ENCODE results near the gene KREMEN2.

KREMEN2 gene

GRCh38 chr16:3000540-3000939, 36.5 kb downstream of the KREMEN2 start:
- Histone ChIP-seq H3K36me3 (ENCODE audit: control insufficient read depth in 2 of 2, insufficient read depth in 2 of 2, low read length in 2 of 2) (no peaks in the 10 kb centered on the region), H3K9me3 (ENCODE audit: control insufficient read depth in 2 of 2, low read length in 2 of 2) (no peaks in the 10 kb centered on the region), H3K27me3 (ENCODE audit: control insufficient read depth in 2 of 2, insufficient read depth in 2 of 2, low read length in 2 of 2) (no peaks in the 10 kb centered on the region), H3K9ac (ENCODE audit: low read depth in 1 of 2, low read length in 2 of 2) (no peak overlapping the region), H3K4me1 (ENCODE audit: control insufficient read depth in 2 of 2, insufficient read depth in 2 of 2, low read length in 2 of 2) (peaks cover 3% of the 10 kb centered on the region in 2 donors), H3K4me3 (ENCODE audit: low read length in 2 of 2) (no peak overlapping the region), H3K27ac (ENCODE audit: low read depth in 2 of 2, low read length in 2 of 2) (no peak overlapping the region)

- Histone ChIP-seq H3K36me3 (ENCODE audit: control insufficient read depth in 2 of 2, insufficient read depth in 2 of 2, low read length in 2 of 2) (no peaks in the 10 kb centered on the region), H3K27me3 (ENCODE audit: control insufficient read depth in 2 of 2, insufficient read depth in 2 of 2, low read length in 2 of 2) (no peaks in the 10 kb centered on the region)
Observed at GRCh38 chr16:3001316-3001715, 37.2 kb downstream of the KREMEN2 start.

GRCh38 chr16:3003582-3004270, 39.7 kb downstream of the KREMEN2 start:
- H3K27me3 ChIP-seq (ENCODE audit: control insufficient read depth in 2 of 2, insufficient read depth in 2 of 2, low read length in 2 of 2), result peaks cover 0 to 6% of the 10 kb centered on the region in 2 donors
- no peak overlapping the region for H3K27ac ChIP-seq (ENCODE audit: low read depth in 2 of 2, low read length in 2 of 2)
- H3K36me3 ChIP-seq (ENCODE audit: control insufficient read depth in 2 of 2, insufficient read depth in 2 of 2, low read length in 2 of 2), result no peaks in the 10 kb centered on the region
- no peaks in the 10 kb centered on the region for H3K9me3 ChIP-seq (ENCODE audit: control insufficient read depth in 2 of 2, low read length in 2 of 2)
- peaks cover 26 to 33% of the 10 kb centered on the region in 2 donors for H3K4me1 ChIP-seq (ENCODE audit: control insufficient read depth in 2 of 2, insufficient read depth in 2 of 2, low read length in 2 of 2)
- H3K4me3 ChIP-seq (ENCODE audit: low read length in 2 of 2), result peak overlapping the region in 1 of 2 donors; percentile 48
- H3K9ac ChIP-seq (ENCODE audit: low read depth in 1 of 2, low read length in 2 of 2), result no peak overlapping the region

More at GRCh38 chr16:3001316-3001715, 37.2 kb downstream of the KREMEN2 start:
- H3K9me3 ChIP-seq (ENCODE audit: control insufficient read depth in 2 of 2, low read length in 2 of 2), result no peaks in the 10 kb centered on the region
- H3K4me1 ChIP-seq (ENCODE audit: control insufficient read depth in 2 of 2, insufficient read depth in 2 of 2, low read length in 2 of 2), result peaks cover 7 to 9% of the 10 kb centered on the region in 2 donors
- H3K27ac ChIP-seq (ENCODE audit: low read depth in 2 of 2, low read length in 2 of 2), result no peak overlapping the region
- H3K9ac ChIP-seq (ENCODE audit: low read depth in 1 of 2, low read length in 2 of 2), result no peak overlapping the region
- no peak overlapping the region for H3K4me3 ChIP-seq (ENCODE audit: low read length in 2 of 2)

- H3K9me3 ChIP-seq (ENCODE audit: control insufficient read depth in 2 of 2, low read length in 2 of 2), result no peaks in the 10 kb centered on the region
- H3K9ac ChIP-seq (ENCODE audit: low read depth in 1 of 2, low read length in 2 of 2), result no peak overlapping the region
- peak overlapping the region in 1 of 2 donors; percentile 58 for H3K27ac ChIP-seq (ENCODE audit: low read depth in 2 of 2, low read length in 2 of 2)
- peak overlapping the region in 1 of 2 donors; percentile 48 for H3K4me3 ChIP-seq (ENCODE audit: low read length in 2 of 2)
- peaks cover 0 to 6% of the 10 kb centered on the region in 2 donors for H3K27me3 ChIP-seq (ENCODE audit: control insufficient read depth in 2 of 2, insufficient read depth in 2 of 2, low read length in 2 of 2)
- no peaks in the 10 kb centered on the region for H3K36me3 ChIP-seq (ENCODE audit: control insufficient read depth in 2 of 2, insufficient read depth in 2 of 2, low read length in 2 of 2)
- H3K4me1 ChIP-seq (ENCODE audit: control insufficient read depth in 2 of 2, insufficient read depth in 2 of 2, low read length in 2 of 2), result peaks cover 27 to 34% of the 10 kb centered on the region in 2 donors
Observed at GRCh38 chr16:3004319-3004718, 40.2 kb downstream of the KREMEN2 start.

DNA sequence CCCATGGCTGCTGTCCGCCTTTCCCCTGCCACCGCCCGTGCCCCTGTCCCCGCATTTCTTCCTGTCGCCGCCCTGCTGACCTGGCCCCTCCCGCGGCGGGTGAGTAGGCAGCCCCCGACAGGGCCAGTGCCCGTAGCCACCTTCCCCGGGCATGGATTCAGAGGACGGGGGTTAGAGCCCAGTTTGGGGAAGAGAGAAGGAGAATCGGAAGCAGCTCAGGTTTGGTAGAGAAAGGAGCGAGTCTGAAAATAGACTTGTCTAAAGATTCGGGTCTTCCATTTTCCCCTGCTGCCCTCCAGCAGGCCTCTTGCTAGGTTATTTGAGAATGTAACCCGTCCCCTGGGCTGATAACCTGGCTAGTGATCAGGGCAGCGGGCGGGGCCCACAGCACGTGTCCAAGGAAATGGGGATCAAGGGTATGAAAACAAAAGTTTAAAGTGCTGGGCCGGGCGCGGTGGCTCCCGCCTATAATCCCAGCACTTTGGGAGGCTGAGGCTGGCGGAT, 40.8 kb downstream of the KREMEN2 start:
- H3K27me3 ChIP-seq (ENCODE audit: control insufficient read depth in 2 of 2, insufficient read depth in 2 of 2, low read length in 2 of 2), result peaks cover 0 to 6% of the 10 kb centered on the region in 2 donors
- H3K27ac ChIP-seq (ENCODE audit: low read depth in 2 of 2, low read length in 2 of 2), result peak overlapping the region; percentile 81 to 90
- H3K36me3 ChIP-seq (ENCODE audit: control insufficient read depth in 2 of 2, insufficient read depth in 2 of 2, low read length in 2 of 2), result no peaks in the 10 kb centered on the region
- peak overlapping the region; percentile 58 to 74 for H3K4me3 ChIP-seq (ENCODE audit: low read length in 2 of 2)
- peaks cover 27 to 34% of the 10 kb centered on the region in 2 donors for H3K4me1 ChIP-seq (ENCODE audit: control insufficient read depth in 2 of 2, insufficient read depth in 2 of 2, low read length in 2 of 2)
- no peaks in the 10 kb centered on the region for H3K9me3 ChIP-seq (ENCODE audit: control insufficient read depth in 2 of 2, low read length in 2 of 2)
- peak overlapping the region; percentile 65 to 74 for H3K9ac ChIP-seq (ENCODE audit: low read depth in 1 of 2, low read length in 2 of 2)

- Histone ChIP-seq H3K27me3 (ENCODE audit: control insufficient read depth in 2 of 2, insufficient read depth in 2 of 2, low read length in 2 of 2) (peaks cover 0 to 13% of the 10 kb centered on the region in 2 donors), H3K9me3 (ENCODE audit: control insufficient read depth in 2 of 2, low read length in 2 of 2) (no peaks in the 10 kb centered on the region), H3K36me3 (ENCODE audit: control insufficient read depth in 2 of 2, insufficient read depth in 2 of 2, low read length in 2 of 2) (no peaks in the 10 kb centered on the region), H3K9ac (ENCODE audit: low read depth in 1 of 2, low read length in 2 of 2) (peak overlapping the region; percentile 60), H3K4me3 (ENCODE audit: low read length in 2 of 2) (peak overlapping the region; percentile 37 to 60), H3K4me1 (ENCODE audit: control insufficient read depth in 2 of 2, insufficient read depth in 2 of 2, low read length in 2 of 2) (peaks cover 32 to 37% of the 10 kb centered on the region in 2 donors), H3K27ac (ENCODE audit: low read depth in 2 of 2, low read length in 2 of 2) (peak overlapping the region; percentile 90 to 91)
Observed at GRCh38 chr16:3007059-3007956, 43.2 kb downstream of the KREMEN2 start.

DNA sequence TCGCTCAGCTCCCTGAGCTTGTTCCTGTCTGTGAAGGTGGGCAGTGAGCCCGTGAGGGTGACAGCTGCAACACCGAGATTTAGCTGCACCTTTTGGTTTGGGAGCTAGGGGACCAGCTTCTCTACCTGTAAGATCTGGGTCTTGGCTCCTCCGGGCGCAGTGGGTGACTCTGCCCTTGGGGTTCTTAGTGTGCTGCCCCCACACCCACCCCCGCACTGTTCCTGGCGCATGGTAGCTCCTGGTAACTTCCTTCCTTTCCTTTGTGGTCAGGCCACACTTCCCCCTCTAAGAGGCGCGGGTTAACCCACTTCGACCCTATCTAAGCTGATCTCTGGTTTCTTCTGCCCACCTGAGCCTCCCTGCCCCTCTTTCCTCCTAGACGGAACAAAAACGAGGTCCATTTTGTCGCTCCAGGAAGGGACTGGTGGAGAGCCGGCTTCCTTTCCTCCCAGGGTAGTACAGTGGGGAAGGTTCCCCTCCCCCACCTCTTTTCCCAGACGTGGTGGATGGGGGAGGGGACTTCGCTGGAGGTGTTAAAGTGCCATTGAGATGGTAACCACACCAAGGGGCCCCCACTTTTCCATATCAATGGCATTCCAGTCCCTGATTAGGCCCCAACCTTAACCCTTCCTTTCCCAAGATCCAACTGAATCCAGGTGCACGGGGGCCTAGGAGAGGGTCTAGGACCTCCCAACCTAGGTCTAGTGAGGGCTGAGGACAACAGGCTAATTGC, 44.0 kb downstream of the KREMEN2 start:
- Histone ChIP-seq H3K27ac (ENCODE audit: low read depth in 2 of 2, low read length in 2 of 2) (peak overlapping the region; percentile 90 to 91), H3K36me3 (ENCODE audit: control insufficient read depth in 2 of 2, insufficient read depth in 2 of 2, low read length in 2 of 2) (no peaks in the 10 kb centered on the region), H3K9me3 (ENCODE audit: control insufficient read depth in 2 of 2, low read length in 2 of 2) (no peaks in the 10 kb centered on the region), H3K9ac (ENCODE audit: low read depth in 1 of 2, low read length in 2 of 2) (peak overlapping the region; percentile 10 to 60), H3K4me1 (ENCODE audit: control insufficient read depth in 2 of 2, insufficient read depth in 2 of 2, low read length in 2 of 2) (peaks cover 33 to 42% of the 10 kb centered on the region in 2 donors), H3K4me3 (ENCODE audit: low read length in 2 of 2) (peak overlapping the region; percentile 1 to 60), H3K27me3 (ENCODE audit: control insufficient read depth in 2 of 2, insufficient read depth in 2 of 2, low read length in 2 of 2) (peaks cover 0 to 13% of the 10 kb centered on the region in 2 donors)

GRCh38 chr16:3008690-3009037, 44.6 kb downstream of the KREMEN2 start:
- H3K4me1 ChIP-seq (ENCODE audit: control insufficient read depth in 2 of 2, insufficient read depth in 2 of 2, low read length in 2 of 2), result peaks cover 33 to 43% of the 10 kb centered on the region in 2 donors
- peaks cover 0 to 13% of the 10 kb centered on the region in 2 donors for H3K27me3 ChIP-seq (ENCODE audit: control insufficient read depth in 2 of 2, insufficient read depth in 2 of 2, low read length in 2 of 2)
- H3K36me3 ChIP-seq (ENCODE audit: control insufficient read depth in 2 of 2, insufficient read depth in 2 of 2, low read length in 2 of 2), result no peaks in the 10 kb centered on the region
- no peaks in the 10 kb centered on the region for H3K9me3 ChIP-seq (ENCODE audit: control insufficient read depth in 2 of 2, low read length in 2 of 2)
- peak overlapping the region in 1 of 2 donors; percentile 60 for H3K9ac ChIP-seq (ENCODE audit: low read depth in 1 of 2, low read length in 2 of 2)
- H3K4me3 ChIP-seq (ENCODE audit: low read length in 2 of 2), result no peak overlapping the region
- H3K27ac ChIP-seq (ENCODE audit: low read depth in 2 of 2, low read length in 2 of 2), result peak overlapping the region in 1 of 2 donors; percentile 91

- Histone ChIP-seq H3K36me3 (ENCODE audit: control insufficient read depth in 2 of 2, insufficient read depth in 2 of 2, low read length in 2 of 2) (no peaks in the 10 kb centered on the region), H3K27ac (ENCODE audit: low read depth in 2 of 2, low read length in 2 of 2) (peak overlapping the region in 1 of 2 donors; percentile 15), H3K4me3 (ENCODE audit: low read length in 2 of 2) (no peak overlapping the region), H3K9ac (ENCODE audit: low read depth in 1 of 2, low read length in 2 of 2) (no peak overlapping the region), H3K4me1 (ENCODE audit: control insufficient read depth in 2 of 2, insufficient read depth in 2 of 2, low read length in 2 of 2) (peaks cover 32 to 42% of the 10 kb centered on the region in 2 donors), H3K27me3 (ENCODE audit: control insufficient read depth in 2 of 2, insufficient read depth in 2 of 2, low read length in 2 of 2) (peaks cover 0 to 13% of the 10 kb centered on the region in 2 donors), H3K9me3 (ENCODE audit: control insufficient read depth in 2 of 2, low read length in 2 of 2) (no peaks in the 10 kb centered on the region)
Observed at GRCh38 chr16:3009568-3010390, 45.7 kb downstream of the KREMEN2 start.

Measured in mucosa of rectum (tissue), 2 donors.